ENCODE measurements around the gene GDPD2.

GRCh38 chrX:70478526-70479245 is 55.6 kb downstream of the GDPD2 start:
- no peak for TF ChIP-seq EZH2 (IDR thresholded peaks at IDR 0.05; ENCODE audit: low read depth)
- TF ChIP-seq, protein P1, sequence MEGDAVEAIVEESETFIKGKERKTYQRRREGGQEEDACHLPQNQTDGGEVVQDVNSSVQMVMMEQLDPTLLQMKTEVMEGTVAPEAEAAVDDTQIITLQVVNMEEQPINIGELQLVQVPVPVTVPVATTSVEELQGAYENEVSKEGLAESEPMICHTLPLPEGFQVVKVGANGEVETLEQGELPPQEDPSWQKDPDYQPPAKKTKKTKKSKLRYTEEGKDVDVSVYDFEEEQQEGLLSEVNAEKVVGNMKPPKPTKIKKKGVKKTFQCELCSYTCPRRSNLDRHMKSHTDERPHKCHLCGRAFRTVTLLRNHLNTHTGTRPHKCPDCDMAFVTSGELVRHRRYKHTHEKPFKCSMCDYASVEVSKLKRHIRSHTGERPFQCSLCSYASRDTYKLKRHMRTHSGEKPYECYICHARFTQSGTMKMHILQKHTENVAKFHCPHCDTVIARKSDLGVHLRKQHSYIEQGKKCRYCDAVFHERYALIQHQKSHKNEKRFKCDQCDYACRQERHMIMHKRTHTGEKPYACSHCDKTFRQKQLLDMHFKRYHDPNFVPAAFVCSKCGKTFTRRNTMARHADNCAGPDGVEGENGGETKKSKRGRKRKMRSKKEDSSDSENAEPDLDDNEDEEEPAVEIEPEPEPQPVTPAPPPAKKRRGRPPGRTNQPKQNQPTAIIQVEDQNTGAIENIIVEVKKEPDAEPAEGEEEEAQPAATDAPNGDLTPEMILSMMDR (conservative IDR thresholded peaks at IDR 0.05): no peak

Measured in PC-9 (cell line).